Non-pigmented ciliary epithelial cell (primary cell): Measurements from ENCODE around the gene DCX.

Source experiments
- DNase-seq: peaks from one replicate; pipeline ENCODE4 v3.0.0-alpha.2; 2010; ENCODE audit warnings: low read depth

The DCX gene

GRCh38 chrX:111309083-111309482, 102.9 kb downstream of the DCX start:
- DNase-seq, result no peak

DNA sequence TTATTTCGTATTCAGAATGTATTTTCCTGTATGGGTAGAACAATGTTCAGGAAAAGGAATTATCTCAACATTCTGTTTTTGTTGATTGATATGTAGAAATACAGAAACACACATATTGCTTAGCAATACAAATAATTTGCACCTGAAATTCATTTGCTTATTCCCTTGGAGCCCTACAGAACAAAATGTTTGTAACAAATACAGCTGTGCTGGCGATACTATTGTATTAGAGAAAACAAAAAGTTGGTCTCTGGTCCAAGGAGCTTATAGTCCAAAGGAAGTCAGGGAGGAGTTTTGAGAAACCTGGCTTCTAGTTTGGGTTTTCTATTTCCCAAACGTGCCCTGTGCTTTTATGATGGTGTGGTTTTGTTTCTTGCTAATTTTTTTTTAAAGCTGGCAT, 104.0 kb downstream of the DCX start:
- DNase-seq, result no peak

DNA sequence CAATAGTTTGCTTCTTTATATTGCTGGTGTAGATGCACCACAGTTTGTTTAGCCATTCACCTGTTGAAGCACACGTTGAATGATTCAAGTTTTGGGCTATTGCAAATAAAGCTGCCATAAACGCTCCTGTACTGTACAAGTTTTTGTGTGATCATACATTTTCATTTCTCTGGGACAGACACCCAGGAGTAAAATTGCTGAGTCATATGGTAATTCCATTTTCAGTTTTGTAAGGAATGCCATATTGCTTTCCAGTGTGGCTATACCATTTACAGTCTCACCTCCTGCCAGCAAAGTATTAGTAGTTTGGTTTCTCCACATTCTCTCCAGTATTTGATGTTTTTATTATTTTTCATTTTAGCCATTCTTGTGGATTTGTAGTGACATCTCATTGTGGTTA, 109.7 kb downstream of the DCX start:
- DNase-seq, result no peak

DNA sequence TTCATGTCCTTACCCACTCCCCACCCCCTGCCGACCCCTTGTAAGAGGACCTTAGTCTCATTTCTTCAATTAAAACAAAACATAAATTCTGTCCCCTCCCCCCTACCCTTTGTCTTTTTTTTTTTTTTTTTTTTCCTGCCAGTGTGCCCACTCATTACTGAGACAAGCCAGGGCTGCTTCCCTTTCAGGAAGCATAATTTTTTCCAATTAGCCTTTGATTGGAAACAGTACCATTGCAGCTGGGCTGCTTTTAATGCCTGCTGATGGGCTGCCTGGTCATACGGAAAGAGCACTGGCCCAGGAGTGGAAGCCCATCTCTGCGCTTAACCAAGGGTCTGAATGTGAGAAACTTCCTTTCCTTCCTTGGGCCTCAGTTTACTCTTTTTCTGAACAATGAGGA, 123.2 kb downstream of the DCX start:
- no peak for DNase-seq

GRCh38 chrX:111284631-111285293, 127.2 kb downstream of the DCX start:
- DNase-seq, result no peak

- DNase-seq, result no peak
These were observed 128.5 kb downstream of the DCX start for GRCh38 chrX:111283446-111283845.

DNA sequence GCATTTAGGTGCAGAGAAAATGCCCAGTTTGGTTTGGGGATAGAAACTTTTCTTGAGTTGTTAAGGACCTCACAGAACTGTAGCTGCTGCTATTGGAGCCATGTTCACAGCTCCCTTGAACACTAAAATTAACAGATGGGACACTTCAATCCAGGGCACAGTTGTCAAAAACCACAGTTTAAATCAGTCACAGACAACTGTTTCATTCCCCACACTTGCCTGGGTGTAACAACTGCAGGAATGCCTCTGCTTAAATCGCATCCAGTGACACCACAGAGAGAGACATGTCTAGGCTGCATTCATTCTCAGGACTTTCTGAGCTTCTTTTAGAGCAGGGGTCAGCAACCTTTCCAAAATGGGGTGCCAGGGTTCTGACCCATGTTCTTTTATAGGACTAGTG, 129.0 kb downstream of the DCX start:
- no peak for DNase-seq

GRCh38 chrX:111282139-111282538, 129.9 kb downstream of the DCX start:
- DNase-seq, result no peak

GRCh38 chrX:111270339-111270738, 141.7 kb downstream of the DCX start, which contains the start of gene CAPN6:
CAPN6 (minus strand) TSS chrX:111270483; CDS start chrX:111263936, 6,547 bp downstream.
- DNase-seq, result no peak

- DNase-seq, result no peak
These were observed 143.5 kb downstream of the DCX start for GRCh38 chrX:111268506-111268905.

- no peak for DNase-seq
These were observed 146.5 kb downstream of the DCX start for GRCh38 chrX:111265486-111265885.

DNA sequence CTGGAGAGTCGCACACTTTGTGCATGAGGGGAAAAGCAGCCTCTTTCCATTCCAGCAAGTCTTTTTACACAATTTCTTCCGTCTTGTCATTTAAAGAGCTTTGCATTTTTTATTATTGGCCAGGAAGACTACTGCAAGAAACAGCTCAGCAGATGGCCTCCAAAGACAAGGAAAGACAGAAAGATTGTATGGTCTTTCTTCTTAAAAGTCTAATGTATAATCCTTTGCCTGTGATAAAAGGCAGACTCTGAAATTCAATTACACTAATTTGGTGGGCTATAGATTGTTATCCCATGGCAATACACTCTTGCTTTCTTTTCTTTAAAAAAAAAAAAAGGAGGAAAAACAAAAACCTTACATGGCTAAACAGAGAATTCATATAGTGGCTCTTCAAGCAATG, 147.6 kb downstream of the DCX start:
- DNase-seq, result no peak

DNA sequence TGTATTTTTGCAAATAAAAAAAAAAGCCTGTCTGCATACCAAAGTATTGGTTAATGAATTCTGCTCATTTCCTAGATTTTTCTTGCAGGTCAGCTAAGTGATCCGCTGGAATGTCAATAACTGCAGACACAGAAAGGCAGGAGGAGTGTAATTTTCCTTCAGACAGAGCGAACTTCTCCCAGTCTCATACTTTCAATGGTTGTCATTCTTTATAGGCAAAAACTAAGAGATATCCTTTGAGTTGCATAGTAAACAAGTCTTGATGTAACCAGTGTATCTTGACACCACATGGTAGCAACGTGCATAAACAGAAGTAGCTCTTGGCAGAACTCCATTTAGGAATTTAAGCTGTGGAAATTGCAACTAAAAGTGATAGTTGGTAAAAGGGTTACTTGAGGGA, 149.9 kb downstream of the DCX start:
- no peak for DNase-seq

DNA sequence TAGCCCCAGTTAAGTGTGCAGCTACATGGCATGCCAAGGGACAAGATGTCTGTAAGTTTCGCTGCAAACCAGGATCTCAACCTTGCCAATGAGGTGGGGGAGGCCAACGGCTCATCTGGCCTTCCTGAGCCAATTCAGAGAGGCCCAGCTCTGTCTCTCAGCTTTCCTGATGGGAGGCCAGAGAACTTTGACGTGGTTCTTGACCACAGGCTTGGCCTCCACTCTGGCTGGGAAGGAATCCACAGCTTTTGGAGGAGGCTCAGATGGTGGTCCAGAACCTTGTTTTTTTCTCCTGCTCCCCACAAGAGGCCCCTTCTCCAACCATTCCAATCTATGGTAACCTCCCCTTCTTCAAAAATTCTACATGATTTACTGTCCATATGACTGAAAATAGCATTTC, 151.5 kb downstream of the DCX start:
- no peak for DNase-seq

DNA sequence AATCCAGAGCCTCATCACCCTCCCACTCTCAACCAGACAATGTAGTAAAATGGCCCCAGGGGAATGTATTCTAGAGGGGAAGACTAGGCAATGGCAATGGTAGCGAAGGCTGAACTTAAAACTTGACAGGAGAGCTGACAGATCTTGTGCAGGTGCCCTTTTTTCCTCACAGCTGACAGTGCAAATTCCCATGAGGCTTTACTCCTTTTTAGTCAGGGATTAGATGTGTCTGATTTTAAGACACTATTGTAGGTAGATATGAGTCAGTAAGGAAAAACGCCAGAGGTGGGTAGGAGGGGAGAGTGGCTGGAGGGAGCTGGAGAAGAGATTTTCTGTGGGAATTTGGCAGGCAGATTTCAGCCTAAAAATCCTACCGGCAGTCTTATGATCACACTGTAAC, 152.4 kb downstream of the DCX start:
- DNase-seq, result no peak

DNA sequence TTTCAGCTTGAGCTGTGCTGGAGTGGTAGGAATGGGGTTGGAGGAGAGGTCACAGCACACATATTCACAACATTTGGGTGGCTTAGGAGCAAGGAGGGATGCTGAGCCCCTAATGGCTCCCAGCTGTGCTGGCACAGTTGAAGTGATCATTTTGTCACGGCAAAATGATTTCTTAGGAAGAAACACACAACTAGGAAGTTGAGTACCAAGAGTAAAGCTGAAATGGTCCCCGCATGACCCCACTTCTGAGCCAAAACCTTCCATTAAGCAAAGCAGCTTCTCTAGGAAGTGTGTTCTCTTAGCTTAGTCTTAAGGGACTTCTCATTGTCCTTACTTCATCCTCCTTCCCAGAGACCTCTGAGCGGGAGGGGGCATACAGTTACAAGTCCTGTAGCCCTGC, 154.3 kb downstream of the DCX start:
- no peak for DNase-seq

- DNase-seq, result no peak
These were observed 156.9 kb downstream of the DCX start for GRCh38 chrX:111254896-111255693.

DNA sequence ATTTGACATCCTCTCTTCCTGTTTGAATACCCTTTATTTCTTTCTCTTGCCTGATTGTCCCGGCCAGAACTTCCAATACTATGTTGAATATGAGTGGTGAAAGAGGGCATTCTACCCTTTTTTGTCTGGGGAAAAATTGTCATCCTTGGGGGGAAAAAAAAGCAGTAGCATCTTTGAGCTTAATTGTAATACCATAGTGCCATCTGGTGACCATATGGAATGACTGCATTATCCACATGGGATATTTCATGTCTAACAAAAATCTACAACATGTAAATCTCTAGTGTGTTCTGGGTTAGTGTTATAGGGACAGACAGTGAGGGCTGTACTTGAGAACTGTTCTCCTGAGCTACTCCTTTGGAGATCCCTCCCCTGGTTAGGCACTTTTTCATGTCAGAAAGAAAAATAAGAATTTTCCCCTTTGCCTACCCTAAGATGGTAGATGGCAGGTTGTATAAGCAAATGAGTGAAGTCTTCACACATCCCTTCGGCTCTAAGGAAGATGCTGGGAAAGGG, 167.7 kb downstream of the DCX start:
- no peak for DNase-seq
